AG10803 (cell line): Measurements from ENCODE around the gene NOS1.
"Not testable (repeated sequence)": the region's sequence is repeated elsewhere in the genome, so short reads cannot be mapped to it uniquely, and the experiment has no call there.

Source experiments
- DNase-seq: peaks from one replicate; pipeline ENCODE4 v3.0.0; 2010; ENCODE audit warnings: low read depth
- H3K4me3 ChIP-seq: 2 replicates; pipeline ENCODE4 v1.5.1; 2011; ENCODE audit warnings: mild to moderate bottlenecking, low read length, control low read depth
- TF ChIP-seq, protein P1 (sequence below): conservative IDR thresholded peaks from 2 replicates; pipeline ENCODE4 v1.5.1; 2011; ENCODE audit warnings: mild to moderate bottlenecking, low read length, control low read depth, inconsistent platforms

NOS1 gene

DNA sequence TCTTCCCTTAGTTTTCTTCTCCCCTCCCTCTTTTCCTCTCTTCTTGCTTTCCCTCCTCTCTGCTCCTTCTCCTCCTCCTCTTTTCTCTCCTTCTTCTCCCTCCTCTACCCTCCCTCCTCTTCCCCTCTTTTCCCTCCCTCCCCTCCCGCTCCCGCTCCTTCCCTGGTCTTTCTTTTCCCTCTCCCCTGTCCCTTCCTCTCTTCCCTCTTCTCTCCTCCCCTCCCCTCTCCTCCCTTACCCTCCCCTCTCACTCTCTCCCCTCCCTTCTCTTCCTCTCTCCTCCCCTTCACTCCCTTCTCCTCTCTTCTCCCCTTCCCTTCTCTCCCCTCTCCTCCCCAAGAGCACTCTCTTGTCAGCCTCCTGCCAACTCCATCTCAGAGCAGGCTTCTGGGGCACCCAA lies 153.8 kb downstream of the NOS1 start:
- no peak overlapping the region for H3K4me3 ChIP-seq
- TF ChIP-seq, protein P1, sequence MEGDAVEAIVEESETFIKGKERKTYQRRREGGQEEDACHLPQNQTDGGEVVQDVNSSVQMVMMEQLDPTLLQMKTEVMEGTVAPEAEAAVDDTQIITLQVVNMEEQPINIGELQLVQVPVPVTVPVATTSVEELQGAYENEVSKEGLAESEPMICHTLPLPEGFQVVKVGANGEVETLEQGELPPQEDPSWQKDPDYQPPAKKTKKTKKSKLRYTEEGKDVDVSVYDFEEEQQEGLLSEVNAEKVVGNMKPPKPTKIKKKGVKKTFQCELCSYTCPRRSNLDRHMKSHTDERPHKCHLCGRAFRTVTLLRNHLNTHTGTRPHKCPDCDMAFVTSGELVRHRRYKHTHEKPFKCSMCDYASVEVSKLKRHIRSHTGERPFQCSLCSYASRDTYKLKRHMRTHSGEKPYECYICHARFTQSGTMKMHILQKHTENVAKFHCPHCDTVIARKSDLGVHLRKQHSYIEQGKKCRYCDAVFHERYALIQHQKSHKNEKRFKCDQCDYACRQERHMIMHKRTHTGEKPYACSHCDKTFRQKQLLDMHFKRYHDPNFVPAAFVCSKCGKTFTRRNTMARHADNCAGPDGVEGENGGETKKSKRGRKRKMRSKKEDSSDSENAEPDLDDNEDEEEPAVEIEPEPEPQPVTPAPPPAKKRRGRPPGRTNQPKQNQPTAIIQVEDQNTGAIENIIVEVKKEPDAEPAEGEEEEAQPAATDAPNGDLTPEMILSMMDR, result no peak
- DNase-seq, result no peak

DNA sequence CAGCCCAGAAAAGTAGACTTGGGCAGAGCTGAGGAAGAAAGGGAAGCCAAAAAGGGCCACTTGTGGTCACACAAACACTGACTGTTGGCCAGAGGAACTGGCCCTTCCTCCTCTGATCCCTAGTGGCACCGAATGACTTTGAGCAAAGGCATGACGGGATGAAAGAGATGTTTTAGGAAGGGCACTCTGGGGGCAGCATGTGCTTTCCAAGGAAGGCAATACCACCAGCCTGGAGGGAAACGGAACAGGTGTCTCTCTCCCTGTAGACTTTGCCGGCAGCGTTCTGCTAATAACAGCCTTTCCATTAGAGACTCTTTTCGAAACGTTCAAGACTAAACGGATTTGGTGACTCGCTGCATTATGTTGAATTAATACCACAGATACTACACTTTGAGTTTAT lies 158.9 kb downstream of the NOS1 start:
- TF ChIP-seq, protein P1, result no peak
- DNase-seq, result no peak

DNA sequence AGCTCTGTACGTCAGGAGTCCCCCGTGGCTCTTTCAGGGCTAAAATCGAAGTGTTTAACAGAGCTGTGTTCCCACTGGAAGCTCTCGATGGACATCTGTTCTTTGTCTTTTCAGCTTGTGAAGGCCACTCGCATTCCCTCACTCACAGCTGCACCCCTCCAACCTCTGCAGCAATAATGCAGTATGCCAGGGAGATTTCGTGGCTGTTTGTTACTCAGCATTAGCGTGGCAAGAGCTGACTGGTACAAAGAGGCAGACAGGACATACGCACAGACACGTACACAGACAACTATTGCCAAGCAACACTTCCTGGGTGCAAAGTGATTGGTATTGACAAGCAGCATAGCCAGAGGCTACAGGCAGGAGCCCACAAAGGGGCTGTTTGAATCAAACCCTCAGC lies 159.4 kb downstream of the NOS1 start:
- TF ChIP-seq, protein P1, result no peak
- no peak for DNase-seq

More for the DNA sequence above, 158.9 kb downstream of the NOS1 start:
- H3K4me3 ChIP-seq, result no peak overlapping the region

DNA sequence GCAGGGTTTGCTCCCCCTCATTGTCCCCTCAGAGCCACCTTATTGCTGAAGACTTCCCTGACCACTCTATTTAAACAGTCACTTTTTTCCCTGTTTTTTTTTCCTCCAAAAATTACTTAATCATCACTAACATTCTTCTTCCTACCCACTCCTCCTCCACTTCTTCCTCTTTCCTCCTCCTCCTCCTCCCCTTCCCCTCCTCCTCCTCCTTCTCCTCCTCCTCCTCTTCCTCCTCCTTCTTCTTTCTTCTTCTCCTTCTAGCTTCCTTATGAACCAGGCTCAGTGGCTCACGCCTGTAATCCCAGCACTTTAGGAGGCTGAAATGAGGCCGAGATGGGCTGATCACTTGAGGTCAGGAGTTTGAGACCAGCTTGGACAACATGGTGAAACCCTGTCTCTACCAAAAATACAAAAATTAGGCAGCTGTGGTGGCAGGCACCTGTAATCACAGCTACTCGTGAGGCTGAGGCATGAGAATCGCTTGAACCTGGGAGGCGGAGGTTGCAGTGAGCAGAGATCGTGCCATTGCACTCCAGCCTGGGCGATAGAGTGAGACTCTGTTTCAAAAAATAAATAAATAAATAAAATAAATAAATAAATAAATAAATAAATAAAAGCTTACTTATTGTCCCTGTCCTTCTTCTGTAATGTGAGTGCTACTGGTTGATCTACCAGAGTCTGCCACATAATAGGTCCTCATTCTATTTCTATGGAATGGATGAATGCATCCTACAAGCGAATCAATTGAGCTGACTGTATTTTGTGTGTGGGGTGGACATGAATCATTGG lies 161.3 kb downstream of the NOS1 start:
- not testable (repeated sequence) for DNase-seq, H3K4me3 ChIP-seq

More for the DNA sequence above, 159.4 kb downstream of the NOS1 start:
- H3K4me3 ChIP-seq, result no peak overlapping the region

DNA sequence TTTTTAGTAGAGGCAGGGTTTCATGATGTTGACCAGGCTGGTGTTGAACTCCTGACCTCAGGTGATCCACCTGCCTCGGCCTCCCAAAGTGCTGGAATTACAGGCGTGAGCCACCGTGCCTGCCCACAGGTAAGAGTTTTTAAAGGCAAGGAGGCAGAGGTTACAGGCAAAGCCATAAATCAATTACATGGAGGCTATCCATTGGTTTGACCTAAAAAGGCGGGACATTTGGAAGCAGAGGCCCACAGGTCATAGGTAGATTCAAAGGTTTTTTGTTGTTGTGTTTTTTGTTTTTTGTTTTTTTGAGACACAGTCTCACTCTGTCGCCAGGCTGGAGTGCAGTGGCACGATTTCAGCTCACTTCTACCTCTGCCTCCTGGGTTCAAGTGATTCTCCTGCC lies 165.1 kb downstream of the NOS1 start:
- H3K4me3 ChIP-seq, DNase-seq: not testable (repeated sequence)

DNA sequence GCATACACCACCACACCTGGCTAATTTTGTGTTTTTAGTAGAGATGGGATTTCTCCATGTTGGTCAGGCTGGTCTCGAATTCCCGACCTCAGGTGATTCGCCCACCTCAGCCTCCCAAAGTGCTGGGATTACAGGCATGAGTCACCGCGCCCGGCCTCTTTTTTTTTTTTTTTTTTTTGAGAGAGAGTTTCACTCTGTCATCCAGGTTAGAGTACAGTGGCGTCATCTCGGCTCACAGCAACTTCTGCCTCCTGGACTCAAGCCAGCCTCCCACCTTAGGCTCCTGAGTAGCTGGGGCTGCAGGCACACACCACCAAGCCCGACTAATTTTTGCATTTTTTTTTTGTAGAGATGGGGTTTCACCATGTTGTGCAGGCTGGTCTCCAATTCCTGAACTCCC lies 166.4 kb downstream of the NOS1 start:
- H3K4me3 ChIP-seq, DNase-seq: not testable (repeated sequence)

DNA sequence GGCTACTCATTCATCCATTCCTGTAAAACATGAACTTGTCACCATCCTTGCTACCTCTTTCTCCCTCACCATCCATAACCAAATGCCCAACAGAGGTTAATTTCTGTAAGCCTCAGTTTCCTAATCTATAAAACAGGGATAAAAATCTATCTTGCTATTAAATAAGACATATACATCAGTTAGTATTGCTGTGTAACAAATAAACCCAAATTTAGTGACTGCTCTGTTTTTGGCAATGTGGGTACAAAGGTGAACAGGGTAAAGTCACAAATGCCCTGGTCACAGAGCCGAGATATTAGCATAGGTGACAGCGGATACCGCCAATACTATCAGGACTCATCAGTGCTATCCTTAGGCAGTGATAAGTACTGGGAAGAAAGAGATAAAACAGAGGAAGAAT lies 167.5 kb downstream of the NOS1 start:
- TF ChIP-seq, protein P1, result no peak
- no peak for DNase-seq
- no peak overlapping the region for H3K4me3 ChIP-seq

DNA sequence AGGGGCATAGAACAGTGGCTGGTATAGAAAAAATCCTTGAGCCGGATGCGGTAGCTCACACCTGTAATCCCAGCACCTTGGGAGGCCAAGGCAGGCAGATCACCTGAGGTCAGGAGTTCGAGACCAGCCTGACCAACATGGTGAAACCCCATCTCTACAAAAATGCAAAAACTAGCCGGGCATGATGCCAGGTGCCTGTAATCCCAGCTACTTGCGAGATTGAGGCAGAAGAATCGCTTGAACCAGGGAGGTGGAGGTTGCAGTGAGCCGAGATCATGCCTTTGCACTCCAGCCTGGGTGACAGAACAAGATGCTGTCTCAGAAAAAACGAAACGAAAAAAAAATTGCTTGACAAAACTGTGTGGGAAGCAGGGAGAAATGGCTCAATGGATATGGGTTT lies 168.8 kb downstream of the NOS1 start:
- not testable (repeated sequence) for H3K4me3 ChIP-seq, DNase-seq

DNA sequence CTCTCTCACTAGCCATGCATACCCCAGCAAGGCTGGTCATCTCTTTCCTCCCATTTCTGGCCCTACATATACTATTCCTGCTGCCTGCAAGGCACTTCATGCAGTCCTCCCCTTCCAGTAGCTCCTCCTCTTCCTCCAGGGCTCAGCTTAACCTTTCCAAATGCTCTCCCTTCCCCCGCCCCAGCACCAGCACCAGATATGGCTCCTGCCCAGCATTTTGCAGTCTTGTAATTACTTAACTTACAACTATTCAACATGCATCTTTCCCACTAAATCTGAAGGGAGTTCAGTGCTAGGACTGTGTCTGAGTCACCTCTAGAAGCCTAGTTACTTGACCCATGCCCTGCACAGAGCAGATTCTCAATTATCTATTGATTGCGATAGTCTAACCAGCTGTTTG lies 169.4 kb downstream of the NOS1 start:
- no peak for DNase-seq

More for the DNA sequence above, 169.4 kb downstream of the NOS1 start:
- TF ChIP-seq, protein P1, result no peak
- H3K4me3 ChIP-seq, result no peak overlapping the region
